NCI-H1048 (cell line): ENCODE measurements around the gene FRRS1L.
"Not testable (repeated sequence)": the region's sequence is repeated elsewhere in the genome, so short reads cannot be mapped to it uniquely, and the experiment has no call there.

Source experiments
- DNase-seq: peaks from one replicate; lab custom pipeline; 2025; lab: John Stamatoyannopoulos, UW

The FRRS1L gene

DNA sequence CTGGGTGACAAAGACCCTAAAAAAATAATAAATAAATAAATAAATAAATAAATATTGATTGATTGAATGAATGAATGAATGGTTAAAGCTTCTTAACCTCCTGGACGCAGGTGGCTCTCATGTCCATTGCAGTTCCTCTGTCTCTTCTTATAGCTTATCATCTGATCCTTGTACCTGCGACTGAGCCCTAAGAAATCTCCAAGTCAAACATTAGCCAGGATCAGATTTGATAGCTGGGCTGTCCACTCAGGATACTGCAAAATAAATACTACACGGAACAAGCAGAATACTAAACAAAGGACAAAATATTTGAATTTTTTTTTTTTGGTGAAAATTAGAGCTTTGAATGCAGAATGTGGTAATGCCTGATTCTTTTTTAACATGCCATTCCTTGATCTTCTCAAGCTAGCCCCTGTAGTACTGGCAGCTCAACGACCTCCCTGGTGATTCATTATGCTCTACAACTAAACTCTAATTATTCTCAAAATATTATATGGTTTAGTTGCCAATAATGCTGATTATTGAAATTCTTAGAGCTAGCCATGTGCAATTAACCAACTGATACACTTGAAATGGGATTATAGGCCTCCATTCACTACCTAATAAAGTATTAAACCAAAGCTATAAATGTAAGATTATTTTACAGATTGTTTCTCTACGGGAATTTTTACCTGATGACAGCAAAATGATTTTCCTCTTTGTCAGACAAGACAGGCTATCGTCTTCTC lies 37.4 kb downstream of the FRRS1L start:
- no peak for DNase-seq

DNA sequence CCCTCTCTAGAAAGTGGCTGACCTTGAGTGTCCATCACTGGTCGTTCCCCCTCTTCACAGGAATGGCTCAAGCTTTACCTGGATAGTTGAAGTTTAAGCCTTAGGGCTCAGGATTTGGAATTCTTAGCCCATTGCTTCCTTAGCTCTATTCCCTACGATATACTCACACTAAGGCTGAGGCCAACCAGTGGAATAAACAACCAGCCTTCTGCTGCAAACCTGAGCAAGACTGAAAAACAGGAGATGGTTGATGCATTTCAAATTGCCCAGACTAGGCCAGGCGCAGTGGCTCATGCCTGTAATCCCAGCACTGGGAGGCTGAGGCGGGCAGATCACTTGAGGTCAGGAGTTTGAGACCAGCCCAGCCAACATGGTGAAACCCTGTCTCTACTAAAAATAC lies 40.4 kb downstream of the FRRS1L start:
- DNase-seq: not testable (repeated sequence)

DNA sequence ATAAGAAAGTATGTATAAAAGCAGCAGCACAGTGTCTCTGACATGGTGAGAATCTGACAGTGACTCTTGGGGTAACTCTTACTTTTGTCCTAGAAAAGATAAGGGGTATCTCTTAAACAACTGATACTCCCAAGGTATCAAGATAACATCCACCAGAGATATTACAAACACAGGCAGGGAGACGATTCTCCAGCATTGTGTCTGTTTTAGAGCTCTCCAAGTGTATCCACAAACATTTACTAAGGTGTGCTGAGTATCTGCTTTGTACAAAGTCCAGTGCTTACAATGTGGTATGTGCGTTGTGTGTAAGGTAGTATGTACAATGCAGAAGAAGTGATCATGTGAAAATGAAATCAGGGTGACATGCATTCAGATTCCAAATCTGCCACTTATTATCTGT lies 42.9 kb downstream of the FRRS1L start:
- no peak for DNase-seq

DNA sequence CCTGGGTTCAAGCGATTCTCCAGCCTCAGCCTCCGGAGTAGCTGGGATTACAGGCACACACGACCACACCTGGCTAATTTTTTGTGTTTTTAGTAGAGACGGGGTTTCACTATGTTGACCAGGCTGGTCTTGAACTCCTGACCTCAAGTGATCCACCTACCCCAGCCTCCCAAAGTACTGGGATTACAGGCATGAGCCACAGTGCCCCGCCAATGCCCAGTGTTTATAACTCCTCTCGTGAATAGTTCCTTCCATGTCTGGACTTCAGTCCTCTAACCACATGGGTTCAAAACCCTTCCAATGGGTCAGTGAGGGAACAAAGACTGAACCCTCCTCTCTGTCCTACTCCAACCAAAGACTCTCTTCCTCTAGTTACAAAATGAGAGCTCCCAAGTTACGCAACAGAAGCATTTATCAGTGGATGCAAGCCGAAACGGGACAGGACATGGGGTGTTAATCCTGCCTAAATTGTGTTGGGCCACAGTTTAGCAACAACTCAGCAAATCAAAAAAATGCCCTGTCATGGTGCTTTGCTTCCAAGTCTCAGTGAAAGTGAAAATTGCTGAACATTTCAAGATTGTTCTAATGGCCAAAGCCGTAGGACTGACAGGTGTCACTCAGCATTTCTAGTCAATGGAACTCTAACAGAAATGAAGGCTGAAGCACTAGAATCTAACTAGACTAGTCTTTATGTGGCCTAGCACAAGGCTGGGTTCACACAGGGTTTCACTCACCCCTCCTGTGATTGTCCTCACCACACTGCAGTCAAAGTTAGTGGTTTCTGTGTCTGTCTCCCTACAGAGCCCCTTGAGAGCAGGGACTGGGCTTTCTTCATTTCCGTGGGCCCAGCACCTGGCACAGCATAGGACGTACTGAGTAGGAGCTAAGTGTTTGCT lies 44.1 kb downstream of the FRRS1L start:
- DNase-seq: no peak

DNA sequence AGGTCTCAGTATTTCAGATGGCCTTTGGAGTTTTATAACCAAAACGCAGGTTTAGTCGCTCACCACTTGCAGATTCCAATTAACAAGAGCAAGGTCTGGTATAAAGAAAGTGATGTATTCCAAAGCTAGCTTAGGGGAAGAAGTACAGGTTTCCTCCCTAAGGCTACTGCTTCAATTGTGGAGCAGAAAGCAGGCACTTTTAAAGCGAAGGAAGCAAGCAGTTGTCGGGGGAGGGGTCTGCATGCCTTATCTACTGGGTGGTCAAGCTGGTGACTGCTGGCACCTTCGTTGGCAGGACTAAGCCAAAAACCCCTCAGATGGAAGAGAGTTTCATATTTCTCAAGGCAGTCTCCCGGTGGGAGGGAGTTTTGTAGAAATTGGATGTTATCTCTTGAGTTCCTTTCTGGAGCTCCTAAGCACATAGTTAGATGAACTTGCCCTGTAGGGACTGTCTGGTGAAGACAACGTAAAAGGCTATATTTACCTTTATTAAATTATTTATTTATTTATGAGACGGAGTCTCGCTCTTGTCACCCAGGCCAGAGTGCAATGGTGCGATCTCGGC lies 45.7 kb downstream of the FRRS1L start:
- no peak for DNase-seq

DNA sequence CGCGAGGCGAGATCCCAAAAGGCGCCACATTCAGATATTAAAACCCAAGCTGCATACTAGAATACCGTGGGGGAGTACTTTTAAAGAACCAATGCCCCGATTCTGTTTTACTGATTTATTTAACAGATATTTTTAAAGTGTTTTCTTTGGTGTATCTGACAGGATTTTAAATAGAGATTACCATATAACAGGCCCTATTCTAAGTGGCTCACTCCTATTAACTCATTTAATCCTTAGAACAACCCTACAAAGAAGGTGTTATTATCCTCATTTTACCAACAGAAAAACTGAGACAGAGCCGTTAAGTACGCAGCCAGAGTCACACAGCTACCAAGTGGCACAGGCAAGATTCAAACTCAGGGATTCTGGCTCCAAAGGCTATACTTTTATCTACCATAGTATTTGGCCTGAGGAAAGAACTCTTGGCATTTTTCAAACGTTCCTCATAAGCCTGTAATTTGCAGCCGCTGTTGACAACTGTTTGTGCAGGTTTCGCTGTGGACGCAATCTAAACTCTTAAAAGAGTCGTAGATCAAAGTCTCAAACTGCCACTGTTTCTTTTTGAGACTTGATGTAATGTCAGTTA lies 46.8 kb downstream of the FRRS1L start:
- DNase-seq: no peak

DNA sequence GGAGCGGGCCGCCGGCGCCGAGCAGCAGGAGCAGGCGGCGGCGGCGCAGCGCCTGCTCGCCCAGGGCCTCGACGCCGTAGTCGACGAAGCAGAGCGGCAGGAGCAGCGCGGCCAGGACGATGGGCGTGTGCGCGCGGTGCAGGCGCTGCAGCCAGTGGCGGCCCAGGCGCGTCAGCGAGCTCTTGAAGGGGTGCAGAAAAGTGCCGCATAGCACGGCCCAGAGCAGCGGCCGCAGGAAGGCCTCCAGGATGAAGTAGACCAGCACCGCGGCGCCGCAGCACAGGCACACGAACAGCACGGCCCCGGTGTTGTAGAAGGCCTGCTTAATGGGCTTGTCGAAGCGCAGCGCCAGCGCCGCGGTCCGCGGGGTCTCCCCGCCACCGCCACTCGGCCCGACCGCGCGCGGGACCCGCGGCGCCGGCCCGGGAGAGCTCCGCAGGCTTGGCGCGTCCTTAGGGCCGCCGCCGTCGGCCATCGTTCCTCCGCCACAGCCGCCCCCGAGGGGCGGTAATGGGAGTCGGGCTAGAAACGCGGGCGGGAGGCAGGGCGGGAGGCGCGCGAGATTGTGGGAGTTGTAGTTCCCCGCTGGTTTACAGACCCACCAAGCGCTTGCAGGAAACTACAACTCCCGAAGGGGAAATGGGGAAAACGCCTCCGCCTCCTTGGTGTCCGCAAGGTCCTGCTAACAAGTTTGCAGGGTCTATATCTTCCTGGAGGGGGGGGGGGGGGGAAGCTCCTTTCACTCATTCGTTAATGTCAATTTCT lies 47.4 kb downstream of the FRRS1L start, which contains the start of gene TMEM245:
TMEM245 (minus strand) TSS at position 509 of the 765 bp plus-strand sequence; CDS start at position 475, 34 bp downstream.
- peak; percentile 92 for DNase-seq

DNA sequence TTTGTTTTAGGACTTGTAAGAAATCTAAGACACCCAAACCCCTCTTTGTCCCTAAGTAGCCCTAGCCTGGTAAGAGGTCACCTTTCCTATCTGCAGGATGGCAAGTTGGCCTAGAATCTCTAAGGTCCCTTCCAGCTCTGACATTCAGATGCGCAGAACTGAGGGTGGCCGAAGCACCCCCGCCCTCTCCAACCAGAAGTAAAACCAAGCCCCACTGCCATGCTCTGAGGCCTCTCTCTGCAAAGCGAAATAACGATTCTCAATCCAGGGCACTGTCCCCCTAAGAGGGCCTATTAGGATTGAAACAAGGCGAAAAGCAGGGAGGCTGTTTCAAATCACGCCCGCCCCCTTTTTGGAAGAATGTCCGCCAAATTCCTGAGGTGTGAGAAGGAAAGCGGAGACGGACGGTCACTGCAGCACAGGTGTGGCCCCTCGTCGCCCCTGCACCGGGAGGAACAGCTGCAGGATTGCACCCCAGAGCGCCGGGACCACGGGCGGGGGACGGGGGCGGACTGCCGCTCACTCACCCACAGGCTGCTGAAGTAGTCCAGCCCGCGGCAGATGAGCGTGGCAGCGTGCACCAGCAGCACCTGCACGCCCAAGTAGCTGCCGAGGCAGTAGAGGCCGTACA lies 48.1 kb downstream of the FRRS1L start:
- DNase-seq: no peak

DNA sequence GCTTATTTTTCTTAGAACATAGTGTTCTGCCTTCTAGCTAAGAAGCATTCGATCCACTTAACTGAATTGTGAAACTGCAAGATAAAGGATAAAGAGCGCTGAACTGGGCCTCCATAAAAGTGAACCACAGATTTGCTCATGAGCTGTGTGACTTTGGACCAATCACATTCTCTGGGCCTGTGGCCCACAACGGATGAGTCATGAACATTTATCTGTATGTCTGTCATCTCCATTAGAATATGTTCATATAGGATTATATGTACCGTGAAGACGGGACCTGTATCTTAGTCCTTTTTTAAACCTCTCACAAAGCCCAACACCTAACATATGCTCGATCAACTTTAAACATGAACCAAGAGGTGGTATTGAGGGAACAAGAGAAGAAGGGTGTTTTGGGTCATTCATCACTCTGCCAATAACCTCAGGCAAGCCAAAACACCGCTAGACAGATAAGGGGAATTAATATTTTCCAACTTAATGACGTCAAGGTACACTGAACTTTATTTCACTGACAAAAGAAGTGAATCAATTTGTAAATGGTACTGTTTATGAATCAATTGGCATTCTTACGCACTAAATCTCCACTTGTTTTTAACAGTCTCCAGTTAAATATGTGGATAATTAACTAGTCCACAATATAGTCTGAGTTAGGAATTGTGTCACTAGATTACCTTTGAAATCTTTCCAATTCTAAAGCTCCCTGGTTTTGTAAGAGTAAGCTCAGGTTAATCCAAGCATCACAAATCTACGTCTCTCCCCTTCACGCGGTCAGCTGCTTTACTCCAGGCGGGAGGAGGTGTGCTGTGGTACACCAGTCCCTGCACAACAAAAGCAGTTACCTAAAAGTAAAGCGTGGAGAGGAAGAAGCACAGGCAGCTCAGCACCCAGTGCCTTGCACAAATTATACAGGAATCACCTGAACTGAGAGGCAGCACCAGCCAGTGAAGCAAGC lies 48.9 kb downstream of the FRRS1L start:
- no peak for DNase-seq

DNA sequence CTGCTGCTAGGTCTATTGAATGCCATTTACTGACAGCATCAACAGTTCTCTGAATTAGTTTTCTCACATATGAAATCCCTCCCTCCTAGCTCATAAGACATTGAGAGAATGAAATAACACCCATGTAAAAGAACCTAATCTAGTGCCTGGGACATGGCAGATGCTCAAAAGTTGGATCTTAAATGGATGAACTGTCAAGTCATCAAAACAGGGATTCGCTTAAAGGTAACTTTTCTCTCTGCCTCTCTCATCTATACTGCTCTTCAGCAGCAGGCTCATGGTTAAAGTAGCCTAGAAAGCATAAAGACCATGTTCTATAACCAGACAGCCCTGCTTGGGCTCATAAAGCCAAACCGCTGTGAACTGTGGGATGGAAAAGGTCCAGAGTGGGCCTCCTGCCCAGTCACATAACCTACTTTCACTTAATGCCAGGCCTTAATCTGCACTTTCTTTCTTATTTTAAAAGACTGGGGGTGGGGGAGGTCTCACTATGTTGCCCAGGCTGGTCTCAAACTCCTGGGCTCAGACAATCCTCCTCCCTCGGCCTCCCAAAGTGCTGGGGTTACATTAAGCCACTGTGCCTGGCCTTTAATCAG lies 51.0 kb downstream of the FRRS1L start:
- no peak for DNase-seq

DNA sequence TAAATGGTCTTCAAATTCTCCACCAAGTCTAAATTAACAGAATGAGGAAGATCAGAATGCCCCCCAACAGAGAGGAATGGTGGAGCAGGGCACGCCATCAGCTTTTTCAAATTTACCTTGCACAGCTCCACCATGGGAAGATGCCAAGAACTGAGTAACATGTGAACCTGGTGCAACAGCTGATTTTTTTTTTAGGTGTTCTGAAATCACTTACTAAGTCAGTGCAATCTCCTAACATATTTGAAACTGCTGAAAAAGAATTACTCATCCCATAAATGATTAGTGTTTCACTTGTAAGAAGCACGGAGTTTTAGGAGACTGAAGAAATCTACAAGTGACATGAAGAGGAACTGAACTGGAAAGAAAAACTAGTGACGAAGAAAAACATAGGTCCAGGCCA lies 52.4 kb downstream of the FRRS1L start:
- DNase-seq: no peak

DNA sequence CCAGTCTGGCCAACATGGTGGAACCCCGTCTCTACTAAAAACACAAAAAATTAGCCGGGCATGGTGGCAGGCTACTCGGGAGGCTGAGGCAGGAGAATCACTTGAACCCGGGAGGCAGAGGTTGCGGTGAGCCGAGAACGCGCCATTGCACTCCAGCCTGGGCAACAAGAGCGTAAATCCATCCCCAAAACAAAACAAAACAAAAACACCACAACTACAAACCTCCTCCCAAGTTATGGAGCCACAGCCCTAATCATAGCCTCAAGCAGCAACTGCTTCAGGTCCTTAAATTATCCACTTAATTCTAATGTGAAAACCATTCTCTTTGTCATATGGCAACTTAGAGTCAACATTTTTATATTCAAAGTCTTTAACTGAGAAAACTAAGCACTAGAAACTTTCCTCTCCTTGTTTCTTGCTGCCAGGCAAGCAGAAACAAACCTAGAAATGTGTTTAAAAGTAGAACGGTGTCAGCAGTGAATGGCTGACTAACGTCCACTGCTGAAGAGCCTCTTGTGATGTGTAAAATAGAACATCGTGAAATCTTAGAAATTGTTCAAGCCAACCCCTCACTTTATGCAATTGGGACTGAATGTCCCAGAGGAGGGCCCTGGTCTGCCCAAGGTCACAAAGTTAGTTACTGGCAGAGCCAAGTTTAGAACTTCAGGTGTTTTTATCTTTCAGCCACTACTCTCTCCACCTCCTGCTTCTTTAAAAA lies 53.0 kb downstream of the FRRS1L start:
- DNase-seq: no peak

DNA sequence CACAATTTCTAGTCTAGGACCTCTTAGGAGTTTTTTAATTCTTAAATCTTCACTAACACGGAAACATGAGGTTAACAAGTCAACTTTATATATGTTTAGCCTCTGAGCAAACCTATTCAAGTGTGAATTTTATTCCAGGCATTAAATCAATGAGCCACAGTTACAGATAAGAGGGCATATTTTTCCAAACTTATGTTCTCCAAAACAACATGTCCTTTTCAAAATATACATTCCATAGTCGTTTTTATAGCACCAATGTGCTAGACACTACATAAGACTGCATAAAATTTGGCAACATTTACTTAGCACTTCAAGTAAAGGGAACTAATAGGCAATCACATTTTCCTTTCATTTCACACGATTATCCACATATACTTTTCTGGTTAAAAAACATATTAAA lies 53.8 kb downstream of the FRRS1L start:
- no peak for DNase-seq

DNA sequence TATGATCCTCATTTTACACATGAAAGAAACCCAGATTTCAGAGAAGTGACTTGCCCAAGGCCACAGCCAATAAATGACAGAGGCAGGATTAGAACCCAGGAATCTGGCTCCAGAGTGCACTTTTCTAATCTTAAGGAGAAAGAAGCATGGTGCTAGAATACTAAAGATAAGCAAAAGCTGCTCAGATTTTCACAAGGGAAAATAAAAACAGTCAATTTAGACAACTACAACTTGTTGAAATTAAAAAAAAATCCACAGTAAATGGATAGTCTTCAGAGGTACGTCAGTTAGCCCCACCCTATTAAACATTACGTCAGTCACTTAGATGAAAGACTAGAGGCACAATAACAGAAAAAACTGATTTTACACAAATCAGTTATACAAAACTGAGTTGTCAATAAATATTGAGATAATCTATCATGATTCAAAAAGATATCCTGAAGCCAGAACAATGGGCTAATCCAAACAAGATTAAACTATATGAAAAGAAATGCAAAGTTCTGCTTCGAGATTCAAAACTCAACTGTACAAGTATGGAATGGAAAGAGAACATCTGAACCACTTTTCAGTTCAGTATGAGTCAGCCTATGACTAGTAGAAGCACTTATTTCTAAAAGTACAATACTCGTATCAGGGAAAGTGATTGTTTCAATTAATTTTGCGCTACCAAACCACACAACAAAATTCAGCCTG lies 56.6 kb downstream of the FRRS1L start:
- no peak for DNase-seq

DNA sequence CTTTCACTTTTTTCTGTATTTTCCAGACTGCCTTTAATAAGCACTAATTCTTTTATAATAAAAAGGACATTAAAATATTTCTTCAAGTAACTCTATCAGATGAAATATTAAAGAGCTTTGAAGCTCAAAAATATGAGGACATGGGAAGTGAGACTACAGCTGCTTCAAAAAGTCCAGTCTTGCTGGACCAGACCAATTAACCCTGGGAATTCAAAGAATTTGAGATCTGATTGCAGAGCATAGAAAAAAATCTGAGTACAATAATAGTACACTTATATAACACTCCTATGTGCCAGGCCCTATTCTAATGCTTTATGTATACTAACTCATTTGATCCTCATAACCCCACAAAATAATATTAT lies 57.1 kb downstream of the FRRS1L start:
- no peak for DNase-seq

DNA sequence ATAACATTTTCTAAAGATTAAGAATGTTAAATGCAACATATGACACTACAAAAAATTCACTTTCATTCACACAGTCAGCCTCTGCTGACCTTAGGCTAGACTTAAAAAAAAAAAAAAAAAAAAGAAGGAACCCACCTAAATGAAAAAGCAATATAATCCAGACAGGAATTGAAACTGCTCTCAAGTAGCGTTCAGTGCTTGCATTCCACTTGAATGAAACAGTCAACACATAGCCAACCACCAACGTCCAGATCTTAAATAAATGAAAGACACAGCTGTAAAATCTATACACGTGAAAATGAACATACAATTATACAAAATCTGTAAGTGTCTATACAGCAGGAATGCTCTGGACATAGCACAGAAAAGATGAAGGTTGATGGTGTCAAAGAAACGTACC lies 58.7 kb downstream of the FRRS1L start:
- DNase-seq: no peak

DNA sequence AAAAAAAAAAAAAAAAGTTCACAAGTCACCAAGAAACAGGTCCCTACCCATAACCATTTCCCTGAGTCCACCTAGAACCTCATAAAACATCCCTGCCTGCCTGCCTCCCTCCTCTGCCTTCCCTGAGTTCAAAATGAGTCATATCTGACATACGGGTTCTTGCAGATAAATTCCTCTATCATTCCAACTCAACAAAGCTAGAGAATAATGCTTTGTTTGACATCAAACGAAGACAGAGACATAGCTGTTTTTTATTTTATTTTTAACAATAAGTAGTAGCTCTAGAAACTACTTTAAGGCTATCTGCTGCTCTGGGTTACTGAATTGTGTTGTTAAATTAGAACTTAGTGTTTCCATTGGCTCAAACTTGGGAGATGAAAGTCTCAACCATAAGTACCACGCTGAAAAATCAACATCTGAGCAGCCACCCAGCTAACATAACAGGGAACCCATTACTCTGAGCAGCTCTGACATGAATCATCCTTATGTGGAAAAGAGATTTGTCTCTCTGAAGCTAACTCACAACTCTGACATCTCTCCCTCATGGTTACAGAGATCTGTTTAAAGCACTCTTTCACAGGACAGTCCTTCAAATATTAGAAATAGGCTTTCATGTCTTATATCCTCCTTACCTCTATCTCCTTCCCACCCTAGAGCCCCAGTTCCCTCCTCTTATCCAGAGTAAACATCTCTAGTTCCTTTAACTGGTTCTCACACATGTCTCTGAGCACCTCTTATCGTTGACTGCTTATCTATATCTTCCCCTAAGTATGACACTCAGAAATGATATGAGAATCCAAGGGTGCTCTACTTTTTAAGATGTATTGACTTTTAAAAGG lies 59.4 kb downstream of the FRRS1L start:
- DNase-seq: no peak

DNA sequence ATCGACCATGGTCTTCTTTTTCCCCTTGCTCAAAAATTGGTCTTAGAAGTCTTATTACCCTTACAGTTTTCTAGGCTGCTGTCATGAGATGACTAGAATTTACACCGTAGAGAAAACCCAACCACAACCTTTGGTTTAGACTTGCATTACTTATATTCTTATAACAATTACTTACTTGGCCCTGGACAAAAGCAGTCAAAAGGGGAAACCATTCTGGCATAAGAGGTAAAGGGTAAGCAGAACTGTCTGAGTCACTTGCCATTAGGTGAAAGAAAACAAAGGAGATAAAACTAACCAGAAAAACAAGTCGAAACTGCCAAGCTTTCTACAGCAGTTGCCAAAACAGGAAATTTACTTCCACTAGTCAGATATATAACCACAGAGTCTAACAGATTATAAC lies 65.2 kb downstream of the FRRS1L start:
- DNase-seq: no peak
